GM12878 (cell line): ENCODE measurements around the gene OR9Q1. TPM values are rescaled to one million over a fixed set of nuclear protein-coding genes. Genes with fewer than 3 reads are reported as not detected.

Source experiments
- ATAC-seq: fragments of 200-7000 bp; cut with Tn5 transposase; 3 replicates; pipeline ENCODE4 v1.9.1; 2020; ENCODE audit warnings: mild to moderate bottlenecking, moderate library complexity
- BruUV-seq: library from RNA; stranded (reverse); fragments of 400-500 nt; replicated peaks from 2 replicates; lab custom pipeline; 2021; lab: Mats Ljungman, UMichigan
- CTCF ChIA-PET: fragments of 300-600 bp; sonication (Branson Sonifier 250); formaldehyde crosslinking; extraction: SDS; loops from one replicate; lab custom pipeline; 2021; ENCODE audit warnings: inconsistent platforms; lab: Yijun Ruan, JAX
- POLR2A ChIA-PET: fragments of 350-600 bp; formaldehyde crosslinking; extraction: SDS; loops from one replicate; lab custom pipeline; 2021; ENCODE audit warnings: inconsistent platforms; lab: Charles Lee
- RAD21 ChIA-PET: fragments of 300-600 bp; sonication (Branson Sonifier 250); formaldehyde crosslinking; loops from one replicate; lab custom pipeline; 2023; ENCODE audit warnings: antibody characterized with exemption; ENCODE audit not compliant: unreplicated experiment; lab: Charles Lee
- SMC1A ChIA-PET: fragments of 300-600 bp; sonication (Branson Sonifier 250); formaldehyde crosslinking; loops from one replicate; lab custom pipeline; 2023; ENCODE audit not compliant: unreplicated experiment, uncharacterized antibody; lab: Charles Lee
- DNase-seq: peaks from one replicate; pipeline ENCODE4 v3.0.0-alpha.2; 2011; ENCODE audit warnings: low read depth, low spot score
- FAIRE-seq: peaks from 3 replicates; lab custom pipeline; 2011; peaks lifted over from hg19 to GRCh38; lab: Jason Lieb, UNC
- H2AFZ ChIP-seq: 2 replicates; pipeline ENCODE4 v1.6.0; 2011; ENCODE audit warnings: low read depth, low read length, control low read depth; ENCODE audit not compliant: control insufficient read depth
- H3K27ac ChIP-seq: 2 replicates; pipeline ENCODE4 v1.5.1; 2011; ENCODE audit warnings: control low read depth; ENCODE audit not compliant: control insufficient read depth, insufficient read depth
- H3K27me3 ChIP-seq, 2 experiments: replicated peaks in 1 of 2; 2 replicates each; pipeline versions ENCODE4 v1.6.0 to v1.6.1; 2011; ENCODE audit warnings: low read length in 1 of 2; ENCODE audit not compliant: control insufficient read depth in 2 of 2, insufficient read depth in 2 of 2
- H3K36me3 ChIP-seq, 2 experiments: 2 replicates each; pipeline ENCODE4 v1.5.1; 2011; ENCODE audit warnings: low read length in 1 of 2; ENCODE audit not compliant: control insufficient read depth in 2 of 2, insufficient read depth in 2 of 2
- H3K4me1 ChIP-seq: 2 replicates; pipeline ENCODE4 v1.6.1; 2011; ENCODE audit warnings: mild to moderate bottlenecking, low read length, moderate library complexity, mixed read lengths; ENCODE audit not compliant: control insufficient read depth, insufficient read depth
- H3K4me2 ChIP-seq: 2 replicates; pipeline ENCODE4 v1.6.0; 2011; ENCODE audit warnings: control low read depth; ENCODE audit not compliant: control insufficient read depth, insufficient read depth
- H3K4me3 ChIP-seq: fragments of 200-600 bp; sonication (generic); 2 replicates; pipeline ENCODE4 v1.5.1; 2016
- H3K79me2 ChIP-seq: 2 replicates; pipeline ENCODE4 v1.6.0; 2011; ENCODE audit warnings: low read length; ENCODE audit not compliant: control insufficient read depth, insufficient read depth
- H3K9ac ChIP-seq: 2 replicates; pipeline ENCODE4 v1.8.0; 2011; ENCODE audit warnings: low read length, control low read depth, mixed read lengths; ENCODE audit not compliant: control insufficient read depth, insufficient read depth
- H3K9me3 ChIP-seq: replicated peaks from 3 replicates; pipeline ENCODE4 v1.5.1; 2011; ENCODE audit warnings: mild to moderate bottlenecking, low read length; ENCODE audit not compliant: control insufficient read depth, insufficient read depth
- H4K20me1 ChIP-seq: 2 replicates; pipeline ENCODE4 v1.6.0; 2011; ENCODE audit not compliant: control insufficient read depth, insufficient read depth
- KAT2A ChIP-seq: conservative IDR thresholded peaks from 2 replicates; pipeline ENCODE4 v1.6.1; 2011; ENCODE audit warnings: low read depth, low read length; ENCODE audit not compliant: control insufficient read depth
- NFXL1 ChIP-seq: fragments of 450-650 bp; IDR thresholded peaks from 2 replicates; pipeline ENCODE4 v1.6.1; 2017; ENCODE audit warnings: antibody characterized with exemption, mild to moderate bottlenecking, borderline replicate concordance
- RAD51 ChIP-seq: fragments of 450-650 bp; IDR thresholded peaks from 2 replicates; pipeline ENCODE4 v1.6.1; 2016; ENCODE audit warnings: moderate library complexity, mild to moderate bottlenecking, inconsistent platforms
- RELA ChIP-seq: fragments of 450-650 bp; IDR thresholded peaks from 2 replicates; pipeline ENCODE4 v1.8.0; 2014; ENCODE audit warnings: borderline replicate concordance; ENCODE audit not compliant: partially characterized antibody
- TCF7 ChIP-seq: IDR thresholded peaks from 2 replicates; pipeline ENCODE4 v1.6.1; 2014; ENCODE audit warnings: antibody characterized with exemption, borderline replicate concordance
- ZNF687 ChIP-seq: fragments of 450-650 bp; IDR thresholded peaks from 2 replicates; pipeline ENCODE4 v1.6.1; 2017; ENCODE audit warnings: mild to moderate bottlenecking, moderate library complexity
- WGBS: methylation state at CpG from one replicate; pipeline ENCODE4 v1.1.6; 2016; ENCODE audit warnings: low lambda C conversion rate; ENCODE audit not compliant: insufficient replicate concordance, insufficient coverage; ENCODE audit errors: missing lambda C conversion rate; 5-methylcytosine and 5-hydroxymethylcytosine counted together
- in situ Hi-C: fragments of 300-500 bp; cut with MboI; formaldehyde crosslinking; loops from 9 replicates; pipeline ENCODE4 v1.14.3; 2018; ENCODE audit warnings: mixed read lengths
- intact Hi-C: fragments of 100-400 bp; cut with micrococcal nuclease; formaldehyde crosslinking; loops from one replicate; pipeline ENCODE4 v1.14.2; 2022; ENCODE audit not compliant: unreplicated experiment
- polyA plus RNA-seq, 11 experiments: library from polyadenylated mRNA; depleted of rRNA in 4 of 11; unstranded in 6 of 11; stranded (reverse) in 5 of 11; fragments of >200 nt; fragmentation: Nextera tagmentation in 4 of 11; fragmentation: Illumina TruSeq in 1 of 11; extraction: Ambion mirVana in 4 of 11; extraction: Trizol in 1 of 11; gene quantifications; 1 replicate in 1 of 11; 2 replicates in 10 of 11; pipeline versions ENCODE4 v1.2.1 to v1.2.3, GENCODE V29; 2011 to 2016; ENCODE audit warnings: inconsistent platforms in 2 of 11, missing spikeins in 2 of 11, low read depth in 1 of 11
- total RNA-seq, 4 experiments: library from RNA; depleted of rRNA in 3 of 4; stranded (reverse); fragments of >200 nt in 3 of 4; fragmentation: Illumina TruSeq in 1 of 4; extraction: Trizol in 1 of 4; gene quantifications; 2 replicates each; pipeline versions ENCODE4 v1.2.1 to v1.2.3, GENCODE V29; 2013 to 2021

Gene OR9Q1
- total and polyA plus RNA-seq, 10 of the 15 experiments (the other 5 are each of a cell fraction or from before 2014, with no cell fraction given): not detected

- no TSS peak for BruUV-seq
Observed at GRCh38 chr11:58059007-58059350, 35.3 kb downstream of the OR9Q1 start.

More at GRCh38 chr11:58059007-58059350, 35.3 kb downstream of the OR9Q1 start:
- ChIA-PET CTCF (no interaction called here), RAD21 (no interaction called here), SMC1A (no interaction called here), POLR2A (no interaction called here)
- H3K4me1 ChIP-seq: no peaks in the 10 kb centered on the region
- FAIRE-seq (no peak), ATAC-seq (no peak), DNase-seq (no peak)
- no peaks in the 10 kb centered on the region for H3K9me3 ChIP-seq
- H3K4me3 ChIP-seq: no peak overlapping the region
- TF ChIP-seq KAT2A: no peak
- TF ChIP-seq NFXL1: no peak
- no peak for TF ChIP-seq RAD51
- no peak for TF ChIP-seq ZNF687
- TF ChIP-seq RELA: no peak
- no peak for TF ChIP-seq TCF7
- no peaks in the 10 kb centered on the region for H3K79me2 ChIP-seq
- H3K4me2 ChIP-seq: no peak overlapping the region
- H3K9ac ChIP-seq: no peak overlapping the region
- H3K27me3 ChIP-seq: peaks cover 0 to 2% of the 10 kb centered on the region in 2 experiments; a peak in 2 of 4 replicates
- H4K20me1 ChIP-seq: no peaks in the 10 kb centered on the region
- 21% methylated on average over 4 of the region's 4 CpGs for WGBS
- no peak overlapping the region for H3K27ac ChIP-seq
- intact Hi-C loops: no loop called here
- H3K36me3 ChIP-seq: no peaks in the 10 kb centered on the region
- in situ Hi-C loops: no loop called here
- H2AFZ ChIP-seq: no peak overlapping the region
